ENCODE data around the gene TAF6L. TPM values are rescaled to one million over a fixed set of nuclear protein-coding genes. Genes with fewer than 3 reads are reported as not detected.
"Not testable (repeated sequence)": the region's sequence is repeated elsewhere in the genome, so short reads cannot be mapped to it uniquely, and the experiment has no call there.

TAF6L gene
- total RNA-seq, 2 donors from 2014 or later, result 16.7 to 32.2 TPM

- peaks cover 43 to 46% of the 10 kb centered on the region in 2 donors for H3K36me3 Mint-ChIP-seq
Measured at GRCh38 chr11:62791501-62792201, 20.5 kb downstream of the TAF6L start, which contains the start of gene TMEM223. Gene TMEM223 (minus strand): TSS chr11:62792006. CDS start chr11:62791994, 12 bp downstream.

GRCh38 chr11:62792202-62792575, 21.0 kb downstream of the TAF6L start:
- Mint-ChIP-seq H3K27ac (peak overlapping the region; percentile 82 to 90), H3K9me3 (no peaks in the 10 kb centered on the region), H3K36me3 (peaks cover 42 to 44% of the 10 kb centered on the region in 2 donors)
- ATAC-seq (peak in 1 of 2 donors; percentile 8), DNase-seq (ENCODE audit: low spot score in 2 of 2) (no peak)

More at GRCh38 chr11:62791501-62792201, 20.5 kb downstream of the TAF6L start, which contains the start of gene TMEM223:
- DNase-seq (ENCODE audit: low spot score in 2 of 2) (peak; percentile 87 to 94), ATAC-seq (peak; percentile 74 to 80)
- Mint-ChIP-seq H3K9me3 (no peaks in the 10 kb centered on the region), H3K27ac (peak within 1 kb of the TSS; percentile 90 to 98)

- Mint-ChIP-seq H3K9me3 (no peaks in the 10 kb centered on the region), H3K27ac (peak overlapping the region; percentile 18 to 83), H3K36me3 (peaks cover 35 to 38% of the 10 kb centered on the region in 2 donors)
- no peak for ATAC-seq
- DNase-seq (ENCODE audit: low spot score in 2 of 2), result no peak
Measured at GRCh38 chr11:62794201-62794775, 23.1 kb downstream of the TAF6L start.

GRCh38 chr11:62796281-62796680, 25.1 kb downstream of the TAF6L start:
- DNase-seq (ENCODE audit: low spot score in 2 of 2), result no peak
- ATAC-seq, result no peak
- Mint-ChIP-seq H3K27ac (peak overlapping the region in 1 of 2 donors; percentile 72), H3K9me3 (no peaks in the 10 kb centered on the region), H3K36me3 (peaks cover 23 to 39% of the 10 kb centered on the region in 2 donors)

- Mint-ChIP-seq H3K9me3 (no peaks in the 10 kb centered on the region), H3K36me3 (peaks cover 23 to 49% of the 10 kb centered on the region in 2 donors), H3K27ac (peak overlapping the region; percentile 72 to 96)
- ATAC-seq (peak; percentile 6 to 14), DNase-seq (ENCODE audit: low spot score in 2 of 2) (no peak)
Measured at GRCh38 chr11:62799486-62799885, 28.3 kb downstream of the TAF6L start.

- Mint-ChIP-seq H3K9me3 (no peaks in the 10 kb centered on the region), H3K27ac (peak overlapping the region; percentile 81 to 88), H3K36me3 (peaks cover 27 to 48% of the 10 kb centered on the region in 2 donors)
- ATAC-seq (no peak), DNase-seq (ENCODE audit: low spot score in 2 of 2) (no peak)
Measured at GRCh38 chr11:62801071-62801470, 29.9 kb downstream of the TAF6L start.

GRCh38 chr11:62804310-62805075, 33.3 kb downstream of the TAF6L start:
- peak overlapping the region; percentile 98 to 100 for H3K27ac Mint-ChIP-seq
- ATAC-seq (peak; percentile 42 to 51), DNase-seq (ENCODE audit: low spot score in 2 of 2) (peak in 1 of 2 donors; percentile 33)
- no peaks in the 10 kb centered on the region for H3K9me3 Mint-ChIP-seq
- H3K36me3 Mint-ChIP-seq, result peaks cover 24 to 45% of the 10 kb centered on the region in 2 donors

- Mint-ChIP-seq H3K27ac (peak within 1 kb of the TSS; percentile 98 to 100), H3K9me3 (no peaks in the 10 kb centered on the region), H3K36me3 (peaks cover 24 to 39% of the 10 kb centered on the region in 2 donors)
- ATAC-seq (peak; percentile 75 to 78), DNase-seq (ENCODE audit: low spot score in 2 of 2) (peak; percentile 98)
Measured at GRCh38 chr11:62805076-62805892, 34.1 kb downstream of the TAF6L start, which contains the start of gene NXF1. Gene NXF1 (minus strand): TSS chr11:62805440. CDS start chr11:62805356, 84 bp downstream.

- Mint-ChIP-seq H3K9me3 (no peaks in the 10 kb centered on the region), H3K36me3 (peaks cover 24 to 37% of the 10 kb centered on the region in 2 donors), H3K27ac (peak overlapping the region; percentile 74 to 98)
- ATAC-seq, result peak in 1 of 2 donors; percentile 22
- DNase-seq (ENCODE audit: low spot score in 2 of 2), result no peak
Measured at GRCh38 chr11:62805961-62806441, 34.8 kb downstream of the TAF6L start.

GRCh38 chr11:62806611-62807121, 35.5 kb downstream of the TAF6L start:
- peak overlapping the region in 1 of 2 donors; percentile 98 for H3K27ac Mint-ChIP-seq
- H3K36me3 Mint-ChIP-seq, result peaks cover 24 to 30% of the 10 kb centered on the region in 2 donors
- H3K9me3 Mint-ChIP-seq, result no peaks in the 10 kb centered on the region
- no peak for DNase-seq (ENCODE audit: low spot score in 2 of 2)
- no peak for ATAC-seq

- no peak for DNase-seq (ENCODE audit: low spot score in 2 of 2)
- ATAC-seq, result no peak
- no peaks in the 10 kb centered on the region for H3K9me3 Mint-ChIP-seq
- no peak overlapping the region for H3K27ac Mint-ChIP-seq
- no peaks in the 10 kb centered on the region for H3K36me3 Mint-ChIP-seq
Measured at GRCh38 chr11:62810748-62811147, 39.6 kb downstream of the TAF6L start.

- no peaks in the 10 kb centered on the region for H3K36me3 Mint-ChIP-seq
- DNase-seq (ENCODE audit: low spot score in 2 of 2), result no peak
- ATAC-seq, result no peak
- H3K9me3 Mint-ChIP-seq, result no peaks in the 10 kb centered on the region
- no peak overlapping the region for H3K27ac Mint-ChIP-seq
Measured at GRCh38 chr11:62811659-62812058, 40.5 kb downstream of the TAF6L start.

- DNase-seq (ENCODE audit: low spot score in 2 of 2), result no peak
- no peak for ATAC-seq
- Mint-ChIP-seq H3K27ac (no peak overlapping the region), H3K9me3 (no peaks in the 10 kb centered on the region), H3K36me3 (no peaks in the 10 kb centered on the region)
Measured at GRCh38 chr11:62816557-62816956, 45.4 kb downstream of the TAF6L start.

GRCh38 chr11:62817129-62817528, 45.9 kb downstream of the TAF6L start:
- no peak for ATAC-seq
- peak overlapping the region in 1 of 2 donors; percentile 52 for H3K27ac Mint-ChIP-seq
- H3K9me3 Mint-ChIP-seq, result no peaks in the 10 kb centered on the region
- H3K36me3 Mint-ChIP-seq, result no peaks in the 10 kb centered on the region
- no peak for DNase-seq (ENCODE audit: low spot score in 2 of 2)

GRCh38 chr11:62823677-62824076, 52.5 kb downstream of the TAF6L start:
- ATAC-seq (no peak), DNase-seq (ENCODE audit: low spot score in 2 of 2) (no peak)
- no peaks in the 10 kb centered on the region for H3K9me3 Mint-ChIP-seq
- peak overlapping the region; percentile 24 to 88 for H3K27ac Mint-ChIP-seq
- H3K36me3 Mint-ChIP-seq, result peaks cover 5 to 8% of the 10 kb centered on the region in 2 donors

- ATAC-seq; DNase-seq (ENCODE audit: low spot score in 2 of 2); H3K9me3 Mint-ChIP-seq; H3K27ac Mint-ChIP-seq: not testable (repeated sequence)
- H3K36me3 Mint-ChIP-seq, result peaks cover 5 to 13% of the 10 kb centered on the region in 2 donors
Measured at GRCh38 chr11:62828130-62828529, 56.9 kb downstream of the TAF6L start.
